ENCODE data around the gene CAMTA1. TPM values are rescaled to one million over a fixed set of nuclear protein-coding genes. Genes with fewer than 3 reads are reported as not detected.

CAMTA1 gene
- total RNA-seq, 1 experiment from 2014 or later: 118 TPM

GRCh38 chr1:7535934-7536878 is 751.0 kb downstream of the CAMTA1 start:
- Histone ChIP-seq H4K20me1 (ENCODE audit: insufficient read depth, low read depth, low read length) (peaks cover 23% of the 10 kb centered on the region), H3K79me2 (ENCODE audit: low read length) (no peaks in the 10 kb centered on the region), H3K36me3 (ENCODE audit: insufficient read depth, low read length) (no peaks in the 10 kb centered on the region), H3K4me1 (ENCODE audit: low read length) (peaks cover 42% of the 10 kb centered on the region), H3K4me2 (ENCODE audit: low read depth, low read length, poor library complexity, severe bottlenecking) (peak overlapping the region; percentile 12), H3K27ac (ENCODE audit: low read length) (no peak overlapping the region), H3K4me3 (ENCODE audit: low read length) (no peak overlapping the region), H2AFZ (ENCODE audit: low read length) (no peak overlapping the region), H3K27me3 (ENCODE audit: low read length) (no peaks in the 10 kb centered on the region), H3K9me2 (replicated peaks; ENCODE audit: insufficient read depth, low read length) (no peaks in the 10 kb centered on the region), H3K9me3 (ENCODE audit: low read length) (no peaks in the 10 kb centered on the region), H3K9ac (ENCODE audit: low read length) (no peak overlapping the region)
- peak; percentile 79 for DNase-seq

DNA sequence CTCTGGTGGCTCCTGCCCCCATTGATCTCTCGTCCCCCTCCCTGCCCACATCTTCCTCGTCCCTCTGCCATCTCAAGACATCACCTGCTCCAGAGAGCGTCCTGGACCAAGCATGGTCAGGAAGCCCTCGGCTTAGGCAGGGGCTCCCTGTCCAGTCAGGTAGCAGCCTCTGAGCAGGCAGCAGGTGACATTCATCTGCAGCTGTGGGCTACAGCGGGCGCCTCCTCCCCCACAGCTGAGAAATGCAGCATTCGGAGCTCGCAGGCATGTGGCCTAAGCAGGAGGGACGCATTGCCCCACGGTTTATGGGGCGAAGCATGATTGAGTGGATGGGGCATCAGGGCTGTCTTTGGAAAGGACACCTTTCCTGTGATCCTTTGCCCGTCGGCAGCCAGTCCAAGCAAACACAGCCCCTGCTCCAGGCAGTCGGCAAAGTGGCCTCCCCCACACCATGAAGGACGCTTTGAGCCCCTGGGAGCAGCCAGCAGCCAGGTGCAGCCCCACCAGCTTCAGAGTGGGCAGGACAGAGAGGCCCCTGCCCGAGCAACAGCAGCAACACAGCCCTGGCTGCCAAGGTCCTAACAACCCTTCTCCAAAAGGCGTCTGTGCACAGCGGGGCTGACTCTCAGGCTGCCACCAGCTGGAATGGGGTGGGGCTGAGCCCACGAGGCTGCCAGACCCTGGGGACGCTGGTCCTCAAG is 751.8 kb downstream of the CAMTA1 start:
- no peaks in the 10 kb centered on the region for H3K27me3 ChIP-seq (ENCODE audit: low read length)
- H3K9ac ChIP-seq (ENCODE audit: low read length): no peak overlapping the region
- H2AFZ ChIP-seq (ENCODE audit: low read length): no peak overlapping the region
- H3K79me2 ChIP-seq (ENCODE audit: low read length): no peaks in the 10 kb centered on the region
- DNase-seq: no peak
- H3K4me3 ChIP-seq (ENCODE audit: low read length): no peak overlapping the region
- peak overlapping the region; percentile 6 for H3K4me2 ChIP-seq (ENCODE audit: low read depth, low read length, poor library complexity, severe bottlenecking)
- H4K20me1 ChIP-seq (ENCODE audit: insufficient read depth, low read depth, low read length): peaks cover 23% of the 10 kb centered on the region
- no peaks in the 10 kb centered on the region for H3K36me3 ChIP-seq (ENCODE audit: insufficient read depth, low read length)
- no peak overlapping the region for H3K27ac ChIP-seq (ENCODE audit: low read length)
- H3K9me3 ChIP-seq (ENCODE audit: low read length): no peaks in the 10 kb centered on the region
- peaks cover 42% of the 10 kb centered on the region for H3K4me1 ChIP-seq (ENCODE audit: low read length)
- H3K9me2 ChIP-seq (replicated peaks; ENCODE audit: insufficient read depth, low read length): no peaks in the 10 kb centered on the region

DNA sequence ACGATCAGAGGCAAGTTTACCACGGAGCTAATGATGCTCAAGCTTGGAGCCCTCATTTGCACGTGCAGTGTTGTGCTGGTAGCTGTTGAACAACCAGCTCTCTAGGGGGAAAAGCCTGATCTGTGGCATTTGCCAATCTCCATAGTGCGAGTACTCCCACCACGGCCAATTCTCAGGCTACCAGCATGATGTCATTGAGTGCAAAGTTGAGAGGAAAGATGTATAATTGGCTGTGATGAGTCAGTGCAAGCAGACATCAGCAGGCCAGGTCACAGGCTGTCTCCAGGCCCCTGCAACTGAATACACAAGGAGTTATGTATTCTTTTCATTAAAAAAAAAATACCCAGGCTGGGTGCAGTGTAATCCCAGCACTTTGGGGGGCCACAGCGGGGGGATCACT is 752.8 kb downstream of the CAMTA1 start:
- H3K9me3 ChIP-seq (ENCODE audit: low read length): no peaks in the 10 kb centered on the region
- H3K27me3 ChIP-seq (ENCODE audit: low read length): no peaks in the 10 kb centered on the region
- H3K4me2 ChIP-seq (ENCODE audit: low read depth, low read length, poor library complexity, severe bottlenecking): no peak overlapping the region
- H3K9ac ChIP-seq (ENCODE audit: low read length): no peak overlapping the region
- H2AFZ ChIP-seq (ENCODE audit: low read length): no peak overlapping the region
- no peaks in the 10 kb centered on the region for H3K9me2 ChIP-seq (replicated peaks; ENCODE audit: insufficient read depth, low read length)
- no peak overlapping the region for H3K27ac ChIP-seq (ENCODE audit: low read length)
- no peak overlapping the region for H3K4me3 ChIP-seq (ENCODE audit: low read length)
- H3K36me3 ChIP-seq (ENCODE audit: insufficient read depth, low read length): no peaks in the 10 kb centered on the region
- peaks cover 23% of the 10 kb centered on the region for H4K20me1 ChIP-seq (ENCODE audit: insufficient read depth, low read depth, low read length)
- no peaks in the 10 kb centered on the region for H3K79me2 ChIP-seq (ENCODE audit: low read length)
- peaks cover 42% of the 10 kb centered on the region for H3K4me1 ChIP-seq (ENCODE audit: low read length)
- DNase-seq: no peak

- H3K36me3 ChIP-seq (ENCODE audit: insufficient read depth, low read length): no peaks in the 10 kb centered on the region
- H3K9me3 ChIP-seq (ENCODE audit: low read length): no peaks in the 10 kb centered on the region
- H3K27ac ChIP-seq (ENCODE audit: low read length): no peak overlapping the region
- H3K4me2 ChIP-seq (ENCODE audit: low read depth, low read length, poor library complexity, severe bottlenecking): no peak overlapping the region
- peaks cover 42% of the 10 kb centered on the region for H3K4me1 ChIP-seq (ENCODE audit: low read length)
- H3K4me3 ChIP-seq (ENCODE audit: low read length): no peak overlapping the region
- H3K9me2 ChIP-seq (replicated peaks; ENCODE audit: insufficient read depth, low read length): no peaks in the 10 kb centered on the region
- no peak for DNase-seq
- no peak overlapping the region for H3K9ac ChIP-seq (ENCODE audit: low read length)
- no peaks in the 10 kb centered on the region for H3K79me2 ChIP-seq (ENCODE audit: low read length)
- no peaks in the 10 kb centered on the region for H3K27me3 ChIP-seq (ENCODE audit: low read length)
- peaks cover 22% of the 10 kb centered on the region for H4K20me1 ChIP-seq (ENCODE audit: insufficient read depth, low read depth, low read length)
- H2AFZ ChIP-seq (ENCODE audit: low read length): no peak overlapping the region
These were observed 753.9 kb downstream of the CAMTA1 start for GRCh38 chr1:7538849-7539768.

DNA sequence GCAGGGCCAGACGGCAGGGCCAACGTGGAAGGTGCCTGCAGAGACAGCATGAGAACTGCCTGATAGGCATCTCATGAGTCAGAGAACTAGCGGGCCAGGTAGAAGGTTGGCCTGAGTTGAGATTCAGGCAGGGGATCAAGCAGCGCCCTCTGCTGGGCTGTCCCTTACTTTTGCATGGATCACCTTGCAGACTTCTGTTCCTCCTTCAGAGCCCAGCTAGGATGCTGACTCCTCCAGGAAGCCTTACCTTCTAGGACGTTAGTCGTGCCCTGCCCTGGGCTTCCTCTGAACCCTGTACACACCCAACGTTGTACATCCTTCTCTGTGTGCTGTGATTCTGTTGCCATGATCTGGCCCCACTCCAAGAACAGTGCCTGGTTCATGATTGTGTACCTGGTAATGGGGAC is 754.5 kb downstream of the CAMTA1 start:
- DNase-seq: peak; percentile 83
- no peak overlapping the region for H3K4me2 ChIP-seq (ENCODE audit: low read depth, low read length, poor library complexity, severe bottlenecking)
- H3K36me3 ChIP-seq (ENCODE audit: insufficient read depth, low read length): no peaks in the 10 kb centered on the region

GRCh38 chr1:7540816-7541215 is 755.6 kb downstream of the CAMTA1 start:
- no peaks in the 10 kb centered on the region for H3K9me2 ChIP-seq (replicated peaks; ENCODE audit: insufficient read depth, low read length)
- H3K4me1 ChIP-seq (ENCODE audit: low read length): peaks cover 31% of the 10 kb centered on the region
- H4K20me1 ChIP-seq (ENCODE audit: insufficient read depth, low read depth, low read length): peaks cover 10% of the 10 kb centered on the region; the same call in 1 of the 2 replicates
- no peak overlapping the region for H3K4me3 ChIP-seq (ENCODE audit: low read length)
- H3K79me2 ChIP-seq (ENCODE audit: low read length): no peaks in the 10 kb centered on the region
- no peak overlapping the region for H3K9ac ChIP-seq (ENCODE audit: low read length)
- no peak overlapping the region for H3K27ac ChIP-seq (ENCODE audit: low read length)
- no peaks in the 10 kb centered on the region for H3K9me3 ChIP-seq (ENCODE audit: low read length)
- H3K36me3 ChIP-seq (ENCODE audit: insufficient read depth, low read length): no peaks in the 10 kb centered on the region
- H3K27me3 ChIP-seq (ENCODE audit: low read length): no peaks in the 10 kb centered on the region
- no peak overlapping the region for H2AFZ ChIP-seq (ENCODE audit: low read length)
- H3K4me2 ChIP-seq (ENCODE audit: low read depth, low read length, poor library complexity, severe bottlenecking): no peak overlapping the region
- DNase-seq: no peak

More for the DNA sequence above, 754.5 kb downstream of the CAMTA1 start:
- Histone ChIP-seq H2AFZ (ENCODE audit: low read length) (no peak overlapping the region), H3K4me1 (ENCODE audit: low read length) (peaks cover 41% of the 10 kb centered on the region), H3K9ac (ENCODE audit: low read length) (no peak overlapping the region), H3K27ac (ENCODE audit: low read length) (no peak overlapping the region), H3K9me3 (ENCODE audit: low read length) (no peaks in the 10 kb centered on the region), H4K20me1 (ENCODE audit: insufficient read depth, low read depth, low read length) (peaks cover 18% of the 10 kb centered on the region), H3K4me3 (ENCODE audit: low read length) (no peak overlapping the region), H3K27me3 (ENCODE audit: low read length) (no peaks in the 10 kb centered on the region), H3K79me2 (ENCODE audit: low read length) (no peaks in the 10 kb centered on the region), H3K9me2 (replicated peaks; ENCODE audit: insufficient read depth, low read length) (no peaks in the 10 kb centered on the region)

DNA sequence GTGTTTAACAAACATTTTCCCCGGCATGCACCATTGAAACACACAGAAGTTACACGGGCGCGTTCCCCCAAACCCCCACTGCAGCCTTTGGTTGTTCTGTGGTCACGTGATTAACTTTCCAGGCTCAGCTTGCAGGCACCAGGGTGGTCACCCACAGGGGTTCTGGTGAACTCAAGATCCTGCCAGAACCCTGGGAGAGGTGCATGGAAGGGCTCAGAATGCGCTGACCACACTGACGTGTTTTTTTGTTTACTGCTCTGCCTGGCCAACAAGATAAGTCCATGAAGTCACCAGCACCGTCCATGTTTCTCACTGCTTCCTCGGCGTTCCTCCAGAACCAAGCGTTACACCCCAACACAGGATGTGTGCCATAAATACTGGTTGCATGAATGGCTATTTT is 756.4 kb downstream of the CAMTA1 start:
- no peaks in the 10 kb centered on the region for H3K79me2 ChIP-seq (ENCODE audit: low read length)
- H3K4me3 ChIP-seq (ENCODE audit: low read length): no peak overlapping the region
- no peaks in the 10 kb centered on the region for H3K36me3 ChIP-seq (ENCODE audit: insufficient read depth, low read length)
- DNase-seq: no peak
- peaks cover 23% of the 10 kb centered on the region for H3K4me1 ChIP-seq (ENCODE audit: low read length)
- no peaks in the 10 kb centered on the region for H3K9me3 ChIP-seq (ENCODE audit: low read length)
- H3K9me2 ChIP-seq (replicated peaks; ENCODE audit: insufficient read depth, low read length): no peaks in the 10 kb centered on the region
- no peak overlapping the region for H3K27ac ChIP-seq (ENCODE audit: low read length)
- H2AFZ ChIP-seq (ENCODE audit: low read length): no peak overlapping the region
- H3K27me3 ChIP-seq (ENCODE audit: low read length): no peaks in the 10 kb centered on the region
- no peak overlapping the region for H3K4me2 ChIP-seq (ENCODE audit: low read depth, low read length, poor library complexity, severe bottlenecking)
- peaks cover 8% of the 10 kb centered on the region; the same call in 1 of the 2 replicates for H4K20me1 ChIP-seq (ENCODE audit: insufficient read depth, low read depth, low read length)
- H3K9ac ChIP-seq (ENCODE audit: low read length): no peak overlapping the region
